Muscle layer of colon (tissue), 2 donors: ENCODE measurements around the gene SPPL2B.
A peak's percentile ranks its signal among the peaks of the same experiment; 100 is the strongest.

Source experiments
- H3K27ac ChIP-seq: one replicate; pipeline ENCODE4 v1.7.0; 2013; ENCODE audit warnings: low read depth, mild to moderate bottlenecking, low read length, moderate library complexity
- H3K27me3 ChIP-seq, 2 donors: one replicate each; pipeline ENCODE4 v1.7.0; 2013; ENCODE audit warnings: low read length in 2 of 2, mild to moderate bottlenecking in 2 of 2; ENCODE audit not compliant: insufficient read depth in 2 of 2, control insufficient read depth in 1 of 2
- H3K36me3 ChIP-seq: one replicate; pipeline ENCODE4 v1.7.0; 2013; ENCODE audit warnings: mild to moderate bottlenecking, low read length; ENCODE audit not compliant: insufficient read depth
- H3K4me1 ChIP-seq: one replicate; pipeline ENCODE4 v1.7.0; 2013; ENCODE audit warnings: mild to moderate bottlenecking, low read length; ENCODE audit not compliant: insufficient read depth
- H3K4me3 ChIP-seq, 2 donors: one replicate each; pipeline ENCODE4 v1.7.0; 2013; ENCODE audit warnings: low read length in 2 of 2, low read depth in 1 of 2, mild to moderate bottlenecking in 1 of 2, moderate library complexity in 1 of 2
- H3K9ac ChIP-seq: one replicate; pipeline ENCODE4 v1.7.0; 2013; ENCODE audit warnings: low read length
- H3K9me3 ChIP-seq: one replicate; pipeline ENCODE4 v1.7.0; 2013; ENCODE audit warnings: mild to moderate bottlenecking, low read length
- donor health status: abdominal sarcoma.
- donor health status: Adenocarcinoma of cecum.

SPPL2B gene

DNA sequence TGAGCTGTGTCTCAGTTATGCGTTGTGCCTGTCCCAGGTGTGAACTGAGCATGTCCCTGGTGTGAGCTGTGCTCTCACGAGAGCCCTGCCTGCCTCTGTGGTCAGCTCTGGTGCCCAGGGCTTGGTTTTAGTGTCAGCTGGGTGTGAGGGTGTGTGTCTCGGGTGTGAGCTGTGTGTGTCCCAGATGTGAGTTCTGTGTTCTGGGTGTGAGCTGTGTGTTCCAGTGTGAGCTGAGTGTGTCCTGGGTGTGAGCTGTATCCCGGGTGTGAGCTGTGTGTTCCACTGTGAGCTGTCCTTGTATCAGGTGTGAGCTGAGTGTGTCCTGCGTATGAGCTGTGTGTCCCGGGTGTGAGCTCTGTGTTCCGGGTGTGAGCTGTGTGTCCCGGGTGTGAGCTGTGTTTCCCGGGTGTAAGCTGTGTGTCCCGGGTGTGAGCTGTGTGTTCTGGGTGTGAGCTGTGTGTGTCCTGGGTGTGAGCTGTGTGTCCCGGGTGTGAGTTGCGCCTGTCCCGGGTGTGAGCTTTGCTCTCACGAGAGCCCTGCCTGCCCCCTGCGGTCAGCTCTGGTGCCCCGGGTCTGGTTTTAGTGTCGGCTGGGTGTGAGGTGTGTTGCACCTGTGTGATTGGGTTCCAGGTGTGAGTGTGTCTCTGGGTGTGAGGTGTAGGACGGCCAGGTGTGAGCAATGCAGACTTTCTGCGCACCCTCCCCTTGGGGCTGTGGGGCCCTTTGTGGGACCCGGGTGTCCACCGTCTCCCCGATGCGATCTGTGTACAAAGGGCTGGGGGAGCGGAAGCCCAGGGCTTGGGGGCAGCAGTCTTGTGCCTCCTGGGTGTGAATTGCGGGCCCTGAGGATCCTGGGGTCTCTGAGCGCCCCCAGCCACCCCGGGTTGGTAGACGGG is 39.4 kb upstream of the SPPL2B start:
- Histone ChIP-seq H3K9me3 (no peaks in the 10 kb centered on the region), H3K27ac (no peak overlapping the region), H3K4me3 (no peak overlapping the region), H3K27me3 (peaks cover 0 to 34% of the 10 kb centered on the region in 2 donors), H3K4me1 (peaks cover 18% of the 10 kb centered on the region), H3K36me3 (no peaks in the 10 kb centered on the region), H3K9ac (no peak overlapping the region)

DNA sequence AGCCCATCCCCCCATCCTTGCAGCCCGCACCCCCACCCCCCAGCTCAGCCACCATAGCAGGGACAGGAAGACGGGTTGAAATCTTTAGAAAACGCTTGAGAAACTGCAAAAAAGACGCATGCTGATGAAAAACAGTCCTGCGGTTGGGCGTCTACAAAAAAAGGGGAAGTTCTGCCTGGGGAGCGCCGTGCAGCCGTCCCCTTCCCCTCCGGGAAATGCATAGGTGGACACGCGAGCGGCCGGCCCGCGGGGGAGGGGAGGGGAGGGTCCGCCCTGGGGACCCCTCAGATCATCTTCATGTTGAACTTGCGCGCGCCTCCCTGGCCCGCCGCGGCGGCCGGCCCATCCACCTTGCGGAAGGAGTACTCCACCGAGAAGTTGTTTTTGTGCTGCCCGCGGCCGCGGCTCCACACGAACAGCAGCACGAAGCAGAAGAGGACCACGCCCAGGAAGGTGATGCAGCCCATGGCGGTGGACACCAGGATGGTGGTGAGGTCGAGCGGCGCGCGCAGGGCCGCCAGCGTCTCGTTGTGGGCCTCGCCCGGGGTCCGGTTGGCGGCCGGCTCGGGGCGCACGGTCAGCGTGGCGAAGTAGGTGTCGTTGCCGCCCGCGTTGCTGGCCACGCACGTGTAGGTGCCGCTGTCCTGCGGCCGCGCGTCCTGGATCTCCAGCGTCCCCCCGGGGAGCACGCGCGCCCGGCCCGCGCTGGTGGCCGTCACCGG is 38.6 kb upstream of the SPPL2B start:
- Histone ChIP-seq H3K27me3 (peaks cover 0 to 34% of the 10 kb centered on the region in 2 donors), H3K4me1 (peaks cover 23% of the 10 kb centered on the region), H3K36me3 (no peaks in the 10 kb centered on the region), H3K9me3 (no peaks in the 10 kb centered on the region), H3K27ac (no peak overlapping the region), H3K4me3 (no peak overlapping the region), H3K9ac (no peak overlapping the region)

DNA sequence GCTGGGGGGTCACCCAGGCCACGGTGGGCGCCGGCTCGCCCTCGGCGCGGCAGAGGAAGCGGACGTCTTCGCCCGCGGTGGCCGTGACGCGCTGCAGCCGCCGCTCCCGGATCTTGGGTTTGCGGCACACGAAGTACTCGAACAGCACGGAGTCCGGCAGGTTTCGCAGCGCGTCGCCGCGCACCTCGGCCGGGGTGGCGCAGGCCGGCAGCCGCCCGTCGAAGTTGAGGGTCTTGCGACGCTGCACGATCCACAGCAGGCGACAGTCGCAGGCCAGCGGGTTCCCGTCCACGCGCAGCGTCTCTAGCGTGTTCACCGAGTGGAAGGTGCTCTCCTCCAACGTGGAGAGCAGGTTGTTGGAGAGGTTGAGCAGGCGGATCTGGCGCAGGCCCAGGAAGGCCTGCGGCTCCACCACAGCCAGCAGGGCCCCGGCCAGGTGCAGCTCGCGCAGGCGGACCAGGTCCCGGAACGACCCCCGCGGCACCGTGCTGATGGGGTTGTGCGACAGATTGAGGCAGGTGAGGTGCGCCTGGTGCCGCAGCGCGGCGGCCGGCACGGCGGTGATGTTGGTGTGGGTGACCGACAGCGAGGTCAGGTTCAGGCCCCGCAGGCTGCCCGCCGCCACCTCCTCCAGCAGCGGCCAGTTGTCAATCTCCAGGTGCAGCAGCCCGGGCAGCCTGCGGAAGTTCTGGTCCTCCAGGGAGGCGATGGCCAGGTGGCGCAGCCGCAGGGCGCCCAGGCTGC is 37.9 kb upstream of the SPPL2B start:
- Histone ChIP-seq H3K27ac (no peak overlapping the region), H3K4me1 (peaks cover 30% of the 10 kb centered on the region), H3K27me3 (peaks cover 0 to 34% of the 10 kb centered on the region in 2 donors)

DNA sequence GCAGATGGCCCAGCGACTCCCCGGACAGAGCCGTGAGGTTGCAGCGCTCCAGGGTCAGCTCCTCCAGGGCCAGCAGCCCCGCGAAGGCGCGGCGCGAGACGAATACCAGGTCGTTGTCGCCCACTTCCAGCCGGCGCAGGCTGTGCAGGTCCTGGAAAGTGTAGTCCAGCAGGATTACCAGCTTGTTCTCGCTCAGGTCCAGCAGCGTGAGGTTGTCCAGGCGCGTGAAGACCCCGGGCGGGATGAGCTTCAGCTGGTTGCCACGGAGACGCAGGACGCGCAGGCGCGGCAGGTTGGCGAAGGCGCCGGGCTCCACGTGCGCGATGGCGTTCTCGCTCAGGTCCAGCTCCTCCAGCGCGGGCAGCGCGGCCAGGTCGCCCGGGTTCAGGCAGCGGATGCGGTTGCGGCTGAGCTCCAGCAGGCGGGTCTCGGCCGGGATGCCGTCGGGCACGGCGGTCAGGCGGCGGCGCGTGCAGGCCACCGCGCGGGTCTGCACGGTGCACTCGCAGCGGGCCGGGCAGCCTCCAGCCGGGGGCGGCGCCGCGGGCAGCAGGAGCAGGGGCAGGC is 37.2 kb upstream of the SPPL2B start:
- Histone ChIP-seq H3K27me3 (peaks cover 0 to 34% of the 10 kb centered on the region in 2 donors), H3K4me1 (peaks cover 31% of the 10 kb centered on the region), H3K9ac (no peak overlapping the region), H3K36me3 (no peaks in the 10 kb centered on the region), H3K9me3 (no peaks in the 10 kb centered on the region), H3K27ac (no peak overlapping the region), H3K4me3 (peak overlapping the region in 1 of 2 donors; percentile 16)

More for the DNA sequence above, 37.9 kb upstream of the SPPL2B start:
- H3K9ac ChIP-seq, result no peak overlapping the region
- H3K36me3 ChIP-seq, result no peaks in the 10 kb centered on the region
- peak overlapping the region in 1 of 2 donors; percentile 16 for H3K4me3 ChIP-seq
- no peaks in the 10 kb centered on the region for H3K9me3 ChIP-seq

DNA sequence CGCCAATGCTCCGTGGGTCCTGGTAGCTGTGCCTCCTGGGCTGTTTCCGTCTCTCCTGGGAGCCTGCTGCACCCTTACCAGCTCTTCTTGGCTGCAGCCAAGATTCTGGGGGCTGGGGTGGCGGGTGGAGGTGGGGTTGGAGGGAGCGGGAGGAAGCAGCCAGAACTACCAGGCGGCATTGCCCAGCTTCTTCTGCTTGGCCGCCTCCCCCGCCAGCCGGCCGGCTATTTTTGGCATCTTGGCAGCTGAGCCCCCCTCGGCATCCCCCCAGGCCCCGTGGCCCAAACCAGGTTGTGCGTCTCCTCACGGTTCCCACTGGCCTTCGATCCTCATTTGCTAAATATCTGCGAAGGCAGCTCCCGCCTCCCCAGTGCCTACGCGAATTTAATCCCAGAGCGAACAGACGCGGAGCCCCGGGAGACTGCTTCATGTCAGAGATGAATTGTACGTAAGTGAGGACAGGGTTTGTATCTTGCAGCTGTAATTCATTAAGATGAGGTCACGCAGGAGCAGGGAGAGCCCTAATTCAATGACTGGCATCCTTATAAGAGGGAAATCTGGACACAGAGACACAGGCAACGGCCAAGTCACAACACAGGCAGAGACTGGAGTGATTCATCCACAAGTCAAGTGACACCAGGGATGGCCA is 33.7 kb upstream of the SPPL2B start:
- Histone ChIP-seq H3K27ac (peak overlapping the region; percentile 27), H3K27me3 (peaks cover 0 to 25% of the 10 kb centered on the region in 2 donors)

DNA sequence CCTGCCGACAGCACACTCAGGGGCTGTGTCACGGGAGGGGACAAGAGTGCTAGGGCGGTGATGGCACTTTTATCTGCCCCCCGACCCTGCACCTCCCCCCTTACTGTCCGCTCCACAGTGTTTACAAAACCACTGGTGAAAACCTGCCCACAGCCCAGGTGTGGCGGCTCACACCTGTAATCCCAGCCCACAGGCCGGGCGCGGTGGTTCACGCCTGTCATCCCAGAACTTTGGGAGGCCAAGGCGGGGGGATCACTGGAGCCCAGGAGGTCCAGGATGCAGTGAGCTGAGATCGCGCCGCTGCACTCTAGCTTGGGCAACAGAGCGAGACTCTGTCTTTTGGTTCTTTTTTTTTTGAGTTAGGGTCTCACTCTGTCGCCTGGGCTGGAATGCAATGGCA is 32.3 kb upstream of the SPPL2B start:
- Histone ChIP-seq H3K9me3 (no peaks in the 10 kb centered on the region), H3K4me3 (no peak overlapping the region), H3K27me3 (peaks cover 0 to 15% of the 10 kb centered on the region in 2 donors), H3K36me3 (no peaks in the 10 kb centered on the region), H3K4me1 (peaks cover 19% of the 10 kb centered on the region), H3K27ac (no peak overlapping the region), H3K9ac (no peak overlapping the region)

More for the DNA sequence above, 33.7 kb upstream of the SPPL2B start:
- no peaks in the 10 kb centered on the region for H3K36me3 ChIP-seq
- H3K4me1 ChIP-seq, result peaks cover 31% of the 10 kb centered on the region
- peak overlapping the region; percentile 49 for H3K9ac ChIP-seq
- no peaks in the 10 kb centered on the region for H3K9me3 ChIP-seq
- H3K4me3 ChIP-seq, result peak overlapping the region in 1 of 2 donors; percentile 32

DNA sequence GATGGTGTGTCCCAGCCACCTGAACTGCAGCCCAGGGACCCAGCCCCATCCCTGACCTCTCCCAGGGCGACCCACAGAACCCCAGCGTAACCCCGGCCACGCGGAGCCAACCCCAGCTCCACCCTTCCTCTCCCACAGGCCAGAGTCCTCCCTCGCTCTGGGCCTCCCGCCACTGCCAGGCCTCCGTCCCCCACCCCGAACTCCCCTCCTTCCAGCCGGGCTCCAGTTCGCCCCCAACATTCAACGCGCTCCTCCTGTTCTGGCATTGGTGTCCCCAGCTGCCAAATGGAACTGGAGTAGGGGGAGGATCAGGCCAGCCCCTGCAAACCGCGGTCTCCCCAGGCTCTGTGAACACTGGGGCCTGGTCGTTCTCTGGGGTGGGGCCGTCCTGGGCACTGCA is 28.0 kb upstream of the SPPL2B start:
- peaks cover 4 to 33% of the 10 kb centered on the region in 2 donors for H3K27me3 ChIP-seq
- no peaks in the 10 kb centered on the region for H3K9me3 ChIP-seq
- H3K36me3 ChIP-seq, result no peaks in the 10 kb centered on the region
- peaks cover 2% of the 10 kb centered on the region for H3K4me1 ChIP-seq
- H3K9ac ChIP-seq, result no peak overlapping the region
- H3K27ac ChIP-seq, result no peak overlapping the region
- H3K4me3 ChIP-seq, result no peak overlapping the region

DNA sequence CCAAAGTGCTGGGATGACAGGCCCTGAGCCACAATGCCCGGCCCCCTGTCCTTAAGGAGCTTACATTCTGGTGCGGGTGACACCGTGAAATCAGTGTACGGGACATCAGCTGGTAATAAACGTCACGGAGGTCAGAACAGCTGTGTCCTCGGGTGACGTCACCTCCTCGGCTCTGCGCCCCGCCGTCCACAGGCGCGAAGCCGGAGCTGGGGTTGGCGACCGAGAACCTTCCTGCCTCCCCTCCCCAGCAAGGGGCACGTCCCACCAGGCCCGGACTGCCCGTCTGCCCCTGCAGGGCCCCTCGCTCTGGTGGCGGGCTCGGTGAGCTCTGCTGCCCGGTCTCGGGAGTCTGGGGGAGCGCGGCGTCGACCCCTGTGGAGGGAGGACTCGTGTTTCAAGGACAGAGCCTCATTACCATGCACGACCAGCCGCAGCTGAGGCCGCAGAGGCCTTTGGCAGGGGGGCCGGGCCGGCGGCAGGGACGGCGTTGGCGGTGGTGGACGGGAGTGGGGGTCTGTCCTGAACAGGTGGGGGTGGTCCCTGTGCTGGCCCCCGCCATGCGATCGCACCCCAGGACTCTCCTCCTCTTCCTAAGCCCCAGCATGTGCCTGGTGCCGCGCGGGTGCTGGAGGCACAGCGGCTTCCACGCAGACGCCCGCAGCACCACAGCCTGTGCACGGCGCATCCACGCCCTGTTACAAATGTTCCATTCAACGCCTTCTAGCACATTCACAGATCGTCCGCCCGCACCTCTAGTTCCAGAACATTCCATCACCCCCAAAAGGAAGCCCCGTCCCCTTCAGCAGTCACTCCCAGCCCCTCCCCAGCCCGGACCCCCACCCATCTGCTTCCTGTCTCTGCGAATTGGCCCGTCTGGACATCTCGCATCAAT is 25.9 kb upstream of the SPPL2B start:
- H3K36me3 ChIP-seq, result no peaks in the 10 kb centered on the region
- peaks cover 4 to 53% of the 10 kb centered on the region in 2 donors for H3K27me3 ChIP-seq
- H3K4me3 ChIP-seq, result no peak overlapping the region
- H3K9ac ChIP-seq, result no peak overlapping the region
- no peaks in the 10 kb centered on the region for H3K4me1 ChIP-seq
- no peaks in the 10 kb centered on the region for H3K9me3 ChIP-seq
- H3K27ac ChIP-seq, result no peak overlapping the region

DNA sequence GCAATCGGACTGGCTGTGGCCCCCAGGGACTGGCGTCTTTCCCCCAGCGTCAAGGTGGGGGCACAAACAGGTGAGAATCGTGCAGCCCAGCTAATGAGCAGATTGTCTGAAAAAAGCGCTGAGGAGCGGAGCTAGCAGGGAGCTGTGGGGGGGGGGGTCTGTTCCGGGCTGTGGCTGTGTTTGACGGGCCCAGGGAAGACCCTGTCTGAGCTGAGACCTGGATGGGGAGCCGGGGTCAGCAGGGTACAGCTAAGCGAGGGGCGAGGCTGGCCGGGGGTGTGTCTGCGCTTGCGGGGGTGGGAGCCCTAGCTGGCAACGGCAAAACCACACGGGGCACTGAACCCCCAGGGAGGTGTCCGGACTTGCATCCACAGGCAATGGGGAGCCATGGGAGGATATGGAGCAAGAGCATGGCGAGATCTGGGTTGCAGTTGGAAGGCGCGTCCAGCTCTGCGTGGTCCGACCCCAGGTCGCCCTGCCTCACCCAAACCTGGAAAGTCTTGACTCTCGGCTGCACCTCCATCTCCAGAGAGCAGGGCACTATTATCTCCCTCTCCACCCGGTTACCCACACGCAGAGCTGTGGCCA is 25.2 kb upstream of the SPPL2B start:
- Histone ChIP-seq H3K4me3 (no peak overlapping the region), H3K27me3 (peaks cover 5 to 58% of the 10 kb centered on the region in 2 donors), H3K4me1 (no peaks in the 10 kb centered on the region), H3K27ac (no peak overlapping the region), H3K36me3 (no peaks in the 10 kb centered on the region), H3K9me3 (no peaks in the 10 kb centered on the region), H3K9ac (no peak overlapping the region)
